HFF-Myc (cell line): ENCODE results near the gene RNU1-4.
"Not testable (repeated sequence)": the region's sequence is repeated elsewhere in the genome, so short reads cannot be mapped to it uniquely, and the experiment has no call there.

Experiments used
- DNase-seq: peaks from one replicate; pipeline ENCODE4 v3.0.0-alpha.2; 2011; ENCODE audit warnings: low read depth; ENCODE audit errors: extremely low read depth
- H3K4me3 ChIP-seq: replicated peaks from 2 replicates; pipeline ENCODE4 v1.5.1; 2011; ENCODE audit warnings: low read depth, mild to moderate bottlenecking, control low read depth, low read length
- CTCF ChIP-seq: IDR thresholded peaks from 2 replicates; pipeline ENCODE4 v1.5.1; 2012; ENCODE audit warnings: mild to moderate bottlenecking, low read depth, low read length, control low read depth; ENCODE audit errors: missing control alignments

The RNU1-4 gene

GRCh38 chr1:16718908-16719533 lies 21.3 kb upstream of the RNU1-4 start:
- no peak overlapping the region for H3K4me3 ChIP-seq
- DNase-seq: no peak
- no peak for TF ChIP-seq CTCF

DNA sequence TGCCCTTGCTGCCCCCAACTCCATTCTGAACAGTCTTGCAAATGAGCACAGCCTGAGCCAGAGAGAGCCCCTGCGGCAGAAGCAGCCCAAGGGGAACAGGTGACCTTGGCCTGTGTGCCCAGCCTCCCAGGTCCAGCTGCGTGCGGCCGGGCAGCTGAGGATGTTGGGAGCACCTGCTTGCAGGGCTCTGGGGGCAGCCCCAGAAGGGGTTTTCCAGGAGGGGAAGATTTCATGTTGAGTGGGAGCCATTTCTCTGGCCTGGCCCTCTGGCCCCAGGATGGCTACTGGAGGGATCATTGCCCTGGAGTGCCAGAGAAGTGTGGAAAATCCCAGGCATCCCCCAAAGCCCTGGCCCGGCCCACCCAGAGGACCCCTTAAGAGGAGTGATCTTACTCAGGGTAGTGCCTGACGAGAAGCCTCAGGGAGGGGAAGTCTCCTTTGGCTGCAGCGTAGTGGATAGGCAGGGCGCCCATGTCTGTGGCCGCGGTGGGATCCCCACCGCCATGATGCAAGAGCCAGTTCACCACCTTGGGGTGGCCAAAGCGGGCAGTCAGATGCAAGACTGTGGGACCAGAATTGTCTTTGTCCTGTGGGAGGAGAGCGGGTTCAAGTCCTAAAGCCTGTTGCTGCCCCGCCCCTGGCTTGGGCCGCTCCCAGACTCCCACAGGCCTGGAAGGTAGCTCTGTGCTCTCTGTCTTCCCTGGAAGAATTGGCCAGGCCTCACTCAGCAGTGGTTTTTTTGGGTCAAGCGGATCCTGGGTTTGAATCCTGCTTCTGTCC lies 20.6 kb upstream of the RNU1-4 start:
- no peak overlapping the region for H3K4me3 ChIP-seq
- no peak for DNase-seq
- no peak for TF ChIP-seq CTCF

GRCh38 chr1:16720351-16721223 lies 19.7 kb upstream of the RNU1-4 start:
- DNase-seq: no peak
- H3K4me3 ChIP-seq: no peak overlapping the region
- TF ChIP-seq CTCF: no peak

GRCh38 chr1:16721871-16722641 lies 18.3 kb upstream of the RNU1-4 start:
- DNase-seq: no peak
- no peak overlapping the region for H3K4me3 ChIP-seq
- no peak for TF ChIP-seq CTCF

- no peak for TF ChIP-seq CTCF
- H3K4me3 ChIP-seq: no peak overlapping the region
- DNase-seq: no peak
These were observed 15.4 kb upstream of the RNU1-4 start for GRCh38 chr1:16724718-16725438.

DNA sequence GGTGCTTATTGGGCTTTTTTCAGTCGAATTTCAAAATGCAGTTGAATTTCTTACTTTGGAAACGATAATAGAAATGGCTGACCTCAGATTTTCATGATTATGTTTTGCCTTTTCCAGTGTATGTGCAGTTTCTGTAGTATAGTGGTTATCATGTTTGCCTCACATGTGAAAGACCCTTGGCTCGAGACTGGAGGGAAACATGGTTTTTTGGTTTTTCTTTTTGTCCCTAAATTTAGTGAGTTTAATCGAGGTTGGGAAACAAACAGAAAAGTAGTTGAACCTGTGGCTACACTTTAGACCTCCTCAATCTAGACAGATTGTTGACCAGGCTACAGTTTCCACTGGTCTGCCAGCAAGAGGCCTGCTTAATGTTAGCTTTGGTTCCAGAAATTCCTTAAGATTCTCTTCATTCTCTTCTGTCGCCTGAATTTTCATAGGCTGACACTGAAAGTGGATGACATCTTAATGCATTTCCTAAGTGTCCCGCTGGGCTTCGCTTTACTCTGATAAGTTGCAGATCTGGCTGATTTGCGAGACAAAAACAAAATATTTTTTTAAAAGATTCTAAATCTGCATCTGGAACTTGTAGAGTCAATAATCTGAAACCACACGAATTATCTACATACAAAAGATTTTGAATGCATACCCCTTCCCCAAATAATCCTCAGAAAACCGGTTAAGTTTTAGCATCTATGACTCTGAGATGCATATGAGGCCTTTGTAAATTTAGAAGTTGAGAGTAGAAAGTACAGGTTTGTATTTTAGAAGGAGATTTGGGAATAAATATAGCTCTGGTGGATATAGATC lies 14.7 kb upstream of the RNU1-4 start:
- not testable (repeated sequence) for H3K4me3 ChIP-seq, DNase-seq
